TTC549 (cell line): ENCODE measurements around the gene SEC22C.

Source experiments
- FAIRE-seq: peaks from 2 replicates; lab custom pipeline; 2012; peaks lifted over from hg19 to GRCh38; lab: Jason Lieb, UNC

SEC22C gene

GRCh38 chr3:42535981-42536784, 45.6 kb downstream of the SEC22C start:
- FAIRE-seq: no peak

GRCh38 chr3:42533161-42533897, 48.4 kb downstream of the SEC22C start:
- FAIRE-seq: no peak

- no peak for FAIRE-seq
These were observed 49.5 kb downstream of the SEC22C start for GRCh38 chr3:42532229-42532628.

- no peak for FAIRE-seq
These were observed 50.3 kb downstream of the SEC22C start for GRCh38 chr3:42531470-42531869.

GRCh38 chr3:42530073-42530472, 51.7 kb downstream of the SEC22C start:
- FAIRE-seq: no peak

GRCh38 chr3:42529468-42529867, 52.3 kb downstream of the SEC22C start:
- no peak for FAIRE-seq

- FAIRE-seq: no peak
These were observed 54.3 kb downstream of the SEC22C start for GRCh38 chr3:42527368-42527917.

- FAIRE-seq: no peak
These were observed 55.0 kb downstream of the SEC22C start for GRCh38 chr3:42526616-42527367.

GRCh38 chr3:42525736-42526345, 55.9 kb downstream of the SEC22C start:
- no peak for FAIRE-seq

- no peak for FAIRE-seq
These were observed 56.6 kb downstream of the SEC22C start for GRCh38 chr3:42525212-42525611.

GRCh38 chr3:42524751-42525150, 57.0 kb downstream of the SEC22C start:
- FAIRE-seq: no peak

- FAIRE-seq: no peak
These were observed 60.9 kb downstream of the SEC22C start for GRCh38 chr3:42520906-42521305.

- no peak for FAIRE-seq
These were observed 61.4 kb downstream of the SEC22C start for GRCh38 chr3:42520336-42520735.

GRCh38 chr3:42519568-42519962, 62.2 kb downstream of the SEC22C start:
- FAIRE-seq: no peak

- no peak for FAIRE-seq
These were observed 62.8 kb downstream of the SEC22C start for GRCh38 chr3:42518800-42519567.

- FAIRE-seq: no peak
These were observed 64.7 kb downstream of the SEC22C start for GRCh38 chr3:42517117-42517516.

GRCh38 chr3:42516443-42516842, 65.3 kb downstream of the SEC22C start:
- FAIRE-seq: no peak

GRCh38 chr3:42515976-42516375, 65.8 kb downstream of the SEC22C start:
- FAIRE-seq: no peak

- FAIRE-seq: no peak
These were observed 66.3 kb downstream of the SEC22C start for GRCh38 chr3:42515391-42515916.

GRCh38 chr3:42514876-42515275, 66.9 kb downstream of the SEC22C start:
- FAIRE-seq: no peak

- no peak for FAIRE-seq
These were observed 68.2 kb downstream of the SEC22C start for GRCh38 chr3:42513521-42513920.
